ENCODE measurements around the gene NIM1K.
A peak's percentile ranks its signal among the peaks of the same experiment; 100 is the strongest.
"Not testable (repeated sequence)": the region's sequence is repeated elsewhere in the genome, so short reads cannot be mapped to it uniquely, and the experiment has no call there.

NIM1K gene

GRCh38 chr5:43281840-43282658, 90.0 kb downstream of the NIM1K start:
- DNase-seq (ENCODE audit: low read depth) = no peak

- DNase-seq (ENCODE audit: low read depth) = no peak
Observed at GRCh38 chr5:43286623-43287022, 94.6 kb downstream of the NIM1K start.

GRCh38 chr5:43287493-43287892, 95.5 kb downstream of the NIM1K start:
- DNase-seq (ENCODE audit: low read depth) = no peak

GRCh38 chr5:43288269-43288831, 96.3 kb downstream of the NIM1K start:
- no peak for DNase-seq (ENCODE audit: low read depth)

GRCh38 chr5:43290726-43291125, 98.7 kb downstream of the NIM1K start:
- DNase-seq (ENCODE audit: low read depth) = no peak

- DNase-seq (ENCODE audit: low read depth) = peak; percentile 31
Observed at GRCh38 chr5:43294226-43294625, 102.2 kb downstream of the NIM1K start.

- no peak for DNase-seq (ENCODE audit: low read depth)
Observed at GRCh38 chr5:43295202-43295601, 103.2 kb downstream of the NIM1K start.

GRCh38 chr5:43296835-43297234, 104.8 kb downstream of the NIM1K start:
- DNase-seq (ENCODE audit: low read depth) = no peak

- no peak for DNase-seq (ENCODE audit: low read depth)
Observed at GRCh38 chr5:43298443-43298842, 106.4 kb downstream of the NIM1K start.

- no peak for DNase-seq (ENCODE audit: low read depth)
Observed at GRCh38 chr5:43300112-43300511, 108.1 kb downstream of the NIM1K start.

GRCh38 chr5:43301653-43302091, 109.6 kb downstream of the NIM1K start:
- no peak for DNase-seq (ENCODE audit: low read depth)

GRCh38 chr5:43302481-43302880, 110.5 kb downstream of the NIM1K start:
- DNase-seq (ENCODE audit: low read depth) = no peak

GRCh38 chr5:43303242-43303641, 111.2 kb downstream of the NIM1K start:
- DNase-seq (ENCODE audit: low read depth) = no peak

GRCh38 chr5:43304525-43304924, 112.5 kb downstream of the NIM1K start:
- no peak for DNase-seq (ENCODE audit: low read depth)

- DNase-seq (ENCODE audit: low read depth) = no peak
Observed at GRCh38 chr5:43305948-43306565, 114.0 kb downstream of the NIM1K start.

- DNase-seq (ENCODE audit: low read depth) = not testable (repeated sequence)
Observed at GRCh38 chr5:43306954-43307353, 114.9 kb downstream of the NIM1K start.

GRCh38 chr5:43309122-43309521, 117.1 kb downstream of the NIM1K start:
- no peak for DNase-seq (ENCODE audit: low read depth)

GRCh38 chr5:43309637-43310036, 117.6 kb downstream of the NIM1K start:
- DNase-seq (ENCODE audit: low read depth) = no peak

- DNase-seq (ENCODE audit: low read depth) = no peak
Observed at GRCh38 chr5:43312076-43312661, 120.1 kb downstream of the NIM1K start.

- DNase-seq (ENCODE audit: low read depth) = no peak
Observed at GRCh38 chr5:43312699-43313034, 120.6 kb downstream of the NIM1K start.

- peak; percentile 98 for DNase-seq (ENCODE audit: low read depth)
Observed at GRCh38 chr5:43313035-43313853, 121.2 kb downstream of the NIM1K start, which contains the start of gene HMGCS1. HMGCS1 (minus strand) TSS chr5:43313412; CDS start chr5:43298965, 14,447 bp downstream.

- no peak for DNase-seq (ENCODE audit: low read depth)
Observed at GRCh38 chr5:43313854-43314457, 121.9 kb downstream of the NIM1K start.

Data from GM04503 (cell line).